Measurements from ENCODE around the gene FAM168A.

DNA sequence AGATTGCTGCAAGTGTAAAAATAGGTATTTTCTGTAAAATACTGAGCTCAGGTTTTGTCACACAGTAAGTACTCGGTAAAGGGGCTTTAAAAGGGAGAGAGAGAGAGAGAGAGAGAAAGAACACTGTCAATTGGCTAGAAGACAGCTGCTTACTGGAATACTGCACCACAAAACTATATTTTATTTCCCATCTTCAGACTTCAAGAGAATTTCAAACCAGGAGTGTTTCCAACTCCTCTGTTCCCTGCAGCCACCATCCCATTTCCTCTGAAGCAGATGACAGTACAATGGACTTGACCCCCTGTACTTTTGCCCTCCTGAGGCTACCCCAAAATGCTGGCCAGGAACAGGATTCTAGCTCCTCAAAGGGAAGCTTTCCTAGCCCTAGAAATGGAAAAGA is 132.0 kb downstream of the FAM168A start:
- TF ChIP-seq POLR2AphosphoS5 (IDR thresholded peaks at IDR 0.05; ENCODE audit: low read depth), result no peak
- TF ChIP-seq, protein P1, sequence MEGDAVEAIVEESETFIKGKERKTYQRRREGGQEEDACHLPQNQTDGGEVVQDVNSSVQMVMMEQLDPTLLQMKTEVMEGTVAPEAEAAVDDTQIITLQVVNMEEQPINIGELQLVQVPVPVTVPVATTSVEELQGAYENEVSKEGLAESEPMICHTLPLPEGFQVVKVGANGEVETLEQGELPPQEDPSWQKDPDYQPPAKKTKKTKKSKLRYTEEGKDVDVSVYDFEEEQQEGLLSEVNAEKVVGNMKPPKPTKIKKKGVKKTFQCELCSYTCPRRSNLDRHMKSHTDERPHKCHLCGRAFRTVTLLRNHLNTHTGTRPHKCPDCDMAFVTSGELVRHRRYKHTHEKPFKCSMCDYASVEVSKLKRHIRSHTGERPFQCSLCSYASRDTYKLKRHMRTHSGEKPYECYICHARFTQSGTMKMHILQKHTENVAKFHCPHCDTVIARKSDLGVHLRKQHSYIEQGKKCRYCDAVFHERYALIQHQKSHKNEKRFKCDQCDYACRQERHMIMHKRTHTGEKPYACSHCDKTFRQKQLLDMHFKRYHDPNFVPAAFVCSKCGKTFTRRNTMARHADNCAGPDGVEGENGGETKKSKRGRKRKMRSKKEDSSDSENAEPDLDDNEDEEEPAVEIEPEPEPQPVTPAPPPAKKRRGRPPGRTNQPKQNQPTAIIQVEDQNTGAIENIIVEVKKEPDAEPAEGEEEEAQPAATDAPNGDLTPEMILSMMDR (IDR thresholded peaks at IDR 0.05; ENCODE audit: insufficient read depth, low read length), result no peak
- no peak for TF ChIP-seq REST (IDR thresholded peaks at IDR 0.05; ENCODE audit: insufficient replicate concordance, low read depth)

Measured in HL-60 (cell line).